C4-2B (cell line): Measurements from ENCODE around the gene KLK10.

Source experiments
- H3K27ac ChIP-seq: fragments of 450-650 bp; 2 replicates; pipeline ENCODE4 v1.5.1; 2017
- ZFX ChIP-seq: fragments of 450-650 bp; IDR thresholded peaks from 2 replicates; pipeline ENCODE4 v1.6.1; 2017
- TF ChIP-seq, protein P1 (sequence below): fragments of 450-650 bp; conservative IDR thresholded peaks from 2 replicates; pipeline ENCODE4 v1.5.1; 2017; ENCODE audit warnings: mild to moderate bottlenecking

KLK10 gene

GRCh38 chr19:51059715-51060114, 40.2 kb upstream of the KLK10 start:
- H3K27ac ChIP-seq, result no peak overlapping the region
- TF ChIP-seq, protein P1, sequence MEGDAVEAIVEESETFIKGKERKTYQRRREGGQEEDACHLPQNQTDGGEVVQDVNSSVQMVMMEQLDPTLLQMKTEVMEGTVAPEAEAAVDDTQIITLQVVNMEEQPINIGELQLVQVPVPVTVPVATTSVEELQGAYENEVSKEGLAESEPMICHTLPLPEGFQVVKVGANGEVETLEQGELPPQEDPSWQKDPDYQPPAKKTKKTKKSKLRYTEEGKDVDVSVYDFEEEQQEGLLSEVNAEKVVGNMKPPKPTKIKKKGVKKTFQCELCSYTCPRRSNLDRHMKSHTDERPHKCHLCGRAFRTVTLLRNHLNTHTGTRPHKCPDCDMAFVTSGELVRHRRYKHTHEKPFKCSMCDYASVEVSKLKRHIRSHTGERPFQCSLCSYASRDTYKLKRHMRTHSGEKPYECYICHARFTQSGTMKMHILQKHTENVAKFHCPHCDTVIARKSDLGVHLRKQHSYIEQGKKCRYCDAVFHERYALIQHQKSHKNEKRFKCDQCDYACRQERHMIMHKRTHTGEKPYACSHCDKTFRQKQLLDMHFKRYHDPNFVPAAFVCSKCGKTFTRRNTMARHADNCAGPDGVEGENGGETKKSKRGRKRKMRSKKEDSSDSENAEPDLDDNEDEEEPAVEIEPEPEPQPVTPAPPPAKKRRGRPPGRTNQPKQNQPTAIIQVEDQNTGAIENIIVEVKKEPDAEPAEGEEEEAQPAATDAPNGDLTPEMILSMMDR, result no peak
- no peak for TF ChIP-seq ZFX

- TF ChIP-seq, protein P1, result no peak
- no peak for TF ChIP-seq ZFX
- no peak overlapping the region for H3K27ac ChIP-seq
Measured at GRCh38 chr19:51055866-51056265, 36.4 kb upstream of the KLK10 start.

GRCh38 chr19:51047031-51047335, 27.5 kb upstream of the KLK10 start:
- TF ChIP-seq, protein P1, result no peak
- TF ChIP-seq ZFX, result no peak
- H3K27ac ChIP-seq, result no peak overlapping the region

GRCh38 chr19:51044327-51044726, 24.8 kb upstream of the KLK10 start:
- H3K27ac ChIP-seq, result no peak overlapping the region
- TF ChIP-seq ZFX, result no peak
- TF ChIP-seq, protein P1, result no peak

DNA sequence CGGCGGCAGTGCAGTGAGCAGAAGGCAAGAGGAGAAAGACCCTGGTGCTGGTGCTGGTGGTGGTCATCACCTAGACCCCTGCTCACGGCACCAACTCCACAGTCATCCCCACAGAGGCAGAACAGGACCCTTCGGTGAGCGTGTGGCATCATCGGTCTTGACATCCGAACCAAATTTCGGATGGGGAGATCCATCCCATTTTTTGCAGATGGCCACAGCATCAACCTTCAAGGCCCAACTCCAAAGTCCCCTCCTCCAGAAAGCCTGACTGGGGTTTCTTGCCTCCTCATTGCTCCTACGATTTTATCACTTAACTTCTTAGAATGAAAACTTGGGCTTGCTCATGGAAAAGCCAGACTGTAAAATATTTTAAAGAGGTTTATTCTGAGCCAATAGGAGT, 24.0 kb upstream of the KLK10 start:
- no peak overlapping the region for H3K27ac ChIP-seq
- no peak for TF ChIP-seq ZFX
- TF ChIP-seq, protein P1, result no peak

DNA sequence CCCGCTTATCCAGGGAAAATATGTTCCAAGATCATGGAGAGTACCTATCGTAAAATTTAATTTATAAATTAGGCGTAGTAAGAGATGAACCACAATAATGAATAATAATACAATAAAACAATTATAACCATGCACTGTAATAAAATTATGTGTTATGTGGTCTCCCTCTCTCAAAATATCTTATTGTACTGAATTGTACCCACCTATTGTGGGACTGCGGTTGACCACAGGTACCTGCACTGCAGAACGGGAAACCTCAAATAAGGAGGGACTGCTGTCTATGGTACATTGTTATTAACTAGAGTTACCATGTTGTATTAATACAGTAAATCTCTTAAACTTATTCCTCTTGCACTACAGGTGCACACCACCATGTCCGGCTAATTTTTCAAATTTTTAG, 20.6 kb upstream of the KLK10 start:
- H3K27ac ChIP-seq, result no peak overlapping the region
- TF ChIP-seq ZFX, result no peak
- TF ChIP-seq, protein P1, result no peak

DNA sequence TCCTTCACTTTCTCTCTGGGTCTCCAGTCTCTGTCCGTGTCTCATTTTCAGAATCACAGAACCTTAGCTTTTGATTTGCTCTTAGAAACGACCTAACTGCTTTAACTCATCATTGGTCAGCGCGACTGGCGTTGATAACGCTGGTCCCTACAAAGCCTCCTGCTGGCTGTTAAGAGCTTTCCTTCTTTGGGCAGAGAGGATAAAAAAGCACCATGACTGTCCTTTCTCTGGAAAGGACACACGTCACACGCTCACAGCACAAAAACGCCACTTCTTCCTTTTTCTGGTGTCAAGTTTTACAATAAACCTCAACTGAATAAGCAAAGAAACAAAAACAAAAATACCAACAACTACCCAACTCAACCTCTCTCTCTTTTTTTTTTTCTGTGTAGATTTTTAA, 17.0 kb upstream of the KLK10 start:
- TF ChIP-seq, protein P1, result no peak
- no peak overlapping the region for H3K27ac ChIP-seq

GRCh38 chr19:51034704-51035103, 15.2 kb upstream of the KLK10 start, which contains the start of gene KLK12:
KLK12 (minus strand) TSS chr19:51035002; CDS start chr19:51034621, 381 bp downstream.
- TF ChIP-seq, protein P1, result no peak
- no peak for TF ChIP-seq ZFX
- H3K27ac ChIP-seq, result no peak within 1 kb of the TSS
